T follicular helper cell (primary cell): Measurements from ENCODE around the gene ATP13A3.
"Not testable (repeated sequence)": the region's sequence is repeated elsewhere in the genome, so short reads cannot be mapped to it uniquely, and the experiment has no call there.

ENCODE experiments used
- DNase-seq: peaks from one replicate; pipeline ENCODE4 v3.0.0-alpha.2; 2020; ENCODE audit warnings: low read depth
- total RNA-seq, 2 experiments: gene quantifications; one replicate each; lab custom pipeline; 2026; lab: John Stamatoyannopoulos, UW

ATP13A3 gene
- 156 to 478 reads per million in 2 experiments for total RNA-seq

GRCh38 chr3:194486540-194487288, at the start of gene ATP13A3:
TSS of gene ATP13A3 (minus strand) at chr3:194487002. CDS start at chr3:194462190, 24,812 bp downstream.
- DNase-seq: peak; percentile 87

- not testable (repeated sequence) for DNase-seq
These were observed 48.4 kb upstream of the ATP13A3 start for GRCh38 chr3:194535199-194535598.

DNA sequence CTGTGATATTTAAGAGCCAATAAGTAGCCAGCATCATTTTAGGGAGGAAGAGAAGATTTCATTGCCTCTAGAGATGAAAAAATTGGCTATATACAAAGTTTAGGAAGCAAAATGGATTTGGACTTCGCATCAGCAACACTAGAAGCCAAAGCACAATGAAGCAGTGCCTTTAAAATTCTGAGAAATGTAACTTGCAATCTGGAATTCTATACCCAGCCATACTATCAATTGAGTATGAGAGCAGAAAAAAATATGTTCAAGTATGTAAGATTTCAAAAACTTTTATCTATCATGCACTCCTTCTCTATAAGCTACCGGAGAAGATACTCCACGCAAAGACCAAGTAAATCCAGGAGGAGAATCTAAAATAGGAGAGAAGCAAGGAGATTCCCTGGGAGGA, 47.4 kb upstream of the ATP13A3 start:
- no peak for DNase-seq

DNA sequence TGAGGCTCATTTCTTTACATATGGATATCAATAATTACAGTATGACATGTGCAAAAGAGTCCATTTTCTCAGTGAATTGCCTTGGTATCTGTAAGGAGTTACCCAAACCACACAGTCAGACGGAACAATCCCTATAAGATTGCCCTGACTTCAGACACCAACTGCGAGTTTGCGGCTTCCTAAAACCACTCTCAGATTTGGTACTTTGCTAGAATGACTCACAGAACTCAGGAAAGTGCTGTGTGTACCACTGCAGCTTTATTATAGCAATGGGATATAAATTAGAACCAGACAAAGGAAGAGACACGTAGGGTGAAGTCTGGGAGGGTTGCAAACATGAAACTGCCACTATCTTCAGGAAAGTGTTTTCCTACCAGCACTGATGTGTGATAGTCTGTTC, 45.8 kb upstream of the ATP13A3 start:
- DNase-seq: no peak

GRCh38 chr3:194527726-194528125, 40.9 kb upstream of the ATP13A3 start:
- no peak for DNase-seq

DNA sequence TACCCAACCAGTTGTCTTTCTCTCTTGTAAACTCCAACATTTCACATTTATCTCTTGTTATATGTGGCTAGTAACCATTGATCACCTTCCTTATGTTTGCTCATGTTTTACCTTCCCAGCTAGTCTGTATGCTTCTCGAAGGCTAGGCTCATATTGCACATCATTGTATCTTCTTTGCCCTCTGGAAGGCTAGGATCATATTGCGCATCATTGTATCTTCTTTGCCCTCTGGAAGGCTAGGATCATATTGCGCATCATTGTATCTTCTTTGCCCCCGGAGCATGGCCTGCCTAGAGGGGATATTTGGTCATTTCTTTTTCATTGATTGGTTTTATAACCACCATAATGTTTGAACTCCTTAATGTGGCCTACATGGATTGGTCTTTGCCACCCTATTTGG, 39.4 kb upstream of the ATP13A3 start:
- DNase-seq: no peak

- DNase-seq: no peak
These were observed 35.8 kb upstream of the ATP13A3 start for GRCh38 chr3:194522579-194523046.

DNA sequence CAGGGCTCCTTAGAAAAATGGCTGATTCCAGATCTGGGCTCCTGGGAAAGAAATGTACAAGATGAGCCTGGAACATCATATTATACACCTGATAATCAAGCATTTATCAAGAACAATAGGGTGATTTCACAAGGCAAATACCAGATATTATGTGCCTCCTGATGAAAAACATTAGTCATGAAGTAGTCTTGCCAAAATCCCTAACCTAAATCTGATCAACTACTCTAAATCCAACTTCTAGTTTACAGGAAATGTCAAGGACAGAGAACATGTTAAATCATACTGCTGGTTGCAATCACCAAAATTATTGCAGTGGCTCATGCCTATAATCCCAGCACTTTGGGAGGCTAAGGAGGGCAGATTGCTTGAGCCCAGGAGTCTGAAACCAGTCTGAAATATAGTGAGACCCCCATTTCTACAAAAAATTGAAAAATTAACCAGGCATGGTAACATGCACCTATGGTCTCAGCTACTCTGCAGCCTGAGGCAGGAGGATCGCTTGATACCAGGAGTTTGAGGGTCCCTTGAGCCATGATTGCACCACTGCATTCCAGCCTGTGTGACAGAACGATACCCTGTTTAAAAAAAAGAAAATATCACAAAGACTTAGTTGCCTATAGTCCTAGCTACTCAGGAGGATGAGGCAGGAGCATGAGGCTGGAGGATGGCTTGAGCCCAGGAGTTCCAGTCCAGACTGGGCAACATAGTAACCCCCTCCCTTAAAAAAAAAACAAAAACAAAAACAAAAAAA, 34.9 kb upstream of the ATP13A3 start:
- DNase-seq: no peak

DNA sequence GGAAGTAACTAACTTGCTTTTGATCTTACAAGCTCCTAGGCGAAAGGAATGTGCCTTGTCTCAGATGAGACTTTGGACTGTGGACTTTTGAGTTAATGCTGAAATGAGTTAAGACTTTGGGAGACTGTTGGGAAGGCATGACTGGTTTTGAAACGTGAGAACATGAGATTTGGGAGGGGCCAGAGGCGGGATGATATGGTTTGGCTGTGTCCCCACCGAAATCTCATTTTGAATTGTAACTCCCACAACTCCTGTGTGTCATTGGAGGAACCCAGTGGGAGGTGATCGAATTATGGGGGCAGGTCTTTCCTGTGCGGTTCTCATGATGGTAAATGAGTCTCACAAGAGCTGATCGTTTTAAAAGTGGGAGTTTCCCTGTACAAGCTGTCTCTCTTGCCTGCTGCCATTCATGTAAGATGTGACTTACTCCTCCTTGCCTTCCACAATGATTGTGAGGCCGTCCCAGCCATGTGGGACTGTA, 33.9 kb upstream of the ATP13A3 start:
- DNase-seq: not testable (repeated sequence)

- DNase-seq: not testable (repeated sequence)
These were observed 33.4 kb upstream of the ATP13A3 start for GRCh38 chr3:194520201-194520600.

GRCh38 chr3:194518652-194519051, 31.9 kb upstream of the ATP13A3 start:
- no peak for DNase-seq

DNA sequence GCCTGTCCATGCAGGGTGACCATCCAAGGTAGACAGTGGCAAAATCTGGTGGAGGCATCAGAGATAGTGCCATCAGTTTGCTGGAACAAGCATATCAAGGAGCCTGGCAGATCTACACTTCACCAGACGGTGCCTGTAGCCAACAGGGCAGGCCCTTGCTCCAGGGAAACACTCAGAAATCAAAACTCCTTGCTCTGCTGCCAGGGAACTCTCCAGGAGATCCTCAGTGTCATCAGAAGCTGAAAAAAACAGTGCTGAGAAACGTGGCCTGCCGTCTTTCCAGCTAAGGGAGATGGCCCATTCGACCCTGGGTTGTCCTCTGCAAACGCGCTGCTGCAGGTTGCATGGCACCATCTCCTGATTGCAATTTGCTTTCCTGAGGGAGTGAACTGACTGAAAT, 30.5 kb upstream of the ATP13A3 start:
- no peak for DNase-seq

DNA sequence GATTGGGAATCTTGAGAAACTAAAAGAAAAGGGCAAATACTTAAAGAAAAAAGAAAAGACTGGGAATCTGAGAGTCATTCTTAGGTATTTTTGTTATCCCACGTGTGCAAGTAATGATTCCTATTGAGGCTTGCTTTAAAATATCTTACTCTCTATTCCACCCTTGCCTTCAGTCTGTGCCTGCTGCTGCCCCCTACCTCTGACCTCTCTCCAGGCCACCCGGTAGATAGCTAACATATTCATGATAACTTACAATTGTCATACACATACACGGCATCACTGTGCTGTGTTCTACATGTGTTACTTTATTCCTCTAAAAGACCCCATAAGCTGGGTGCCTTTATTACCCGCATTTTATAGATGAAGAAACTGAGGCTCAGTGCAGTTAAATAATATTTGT, 27.8 kb upstream of the ATP13A3 start:
- no peak for DNase-seq

GRCh38 chr3:194512895-194513601, 26.2 kb upstream of the ATP13A3 start:
- DNase-seq: no peak

- DNase-seq: no peak
These were observed 22.0 kb upstream of the ATP13A3 start for GRCh38 chr3:194508491-194509453.

GRCh38 chr3:194507571-194507970, 20.8 kb upstream of the ATP13A3 start:
- DNase-seq: no peak

DNA sequence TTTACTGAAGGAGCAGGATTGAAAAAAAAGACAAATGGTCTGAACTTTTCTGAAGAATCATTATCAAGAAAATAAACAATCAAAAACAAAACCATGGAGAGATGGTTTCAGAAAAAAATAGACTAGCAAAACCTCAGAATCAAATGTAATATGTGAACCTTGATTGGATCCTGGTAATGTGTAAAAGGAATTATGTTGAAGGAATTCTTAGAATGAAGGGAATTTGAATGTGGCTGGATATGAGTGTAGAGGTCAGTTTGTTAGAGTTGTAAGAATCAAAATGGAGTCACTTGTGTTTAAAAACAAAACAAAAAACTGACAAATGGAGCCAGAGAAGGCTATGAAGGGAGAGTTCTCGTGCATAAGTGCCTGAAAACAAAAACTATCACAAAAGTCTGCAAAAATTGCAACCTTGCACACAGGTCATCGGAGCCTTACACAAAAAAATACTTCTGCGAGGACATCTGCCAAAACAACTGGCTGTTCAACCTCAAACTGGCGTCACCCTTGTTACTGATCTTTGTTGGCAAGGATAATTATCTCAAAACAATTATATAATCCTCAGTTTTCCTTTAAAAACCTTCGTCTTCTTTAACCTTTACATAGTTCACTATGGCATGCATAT, 19.1 kb upstream of the ATP13A3 start:
- DNase-seq: no peak

- DNase-seq: no peak
These were observed 18.1 kb upstream of the ATP13A3 start for GRCh38 chr3:194504861-194505260.

- DNase-seq: no peak
These were observed 17.3 kb upstream of the ATP13A3 start for GRCh38 chr3:194504146-194504545.

DNA sequence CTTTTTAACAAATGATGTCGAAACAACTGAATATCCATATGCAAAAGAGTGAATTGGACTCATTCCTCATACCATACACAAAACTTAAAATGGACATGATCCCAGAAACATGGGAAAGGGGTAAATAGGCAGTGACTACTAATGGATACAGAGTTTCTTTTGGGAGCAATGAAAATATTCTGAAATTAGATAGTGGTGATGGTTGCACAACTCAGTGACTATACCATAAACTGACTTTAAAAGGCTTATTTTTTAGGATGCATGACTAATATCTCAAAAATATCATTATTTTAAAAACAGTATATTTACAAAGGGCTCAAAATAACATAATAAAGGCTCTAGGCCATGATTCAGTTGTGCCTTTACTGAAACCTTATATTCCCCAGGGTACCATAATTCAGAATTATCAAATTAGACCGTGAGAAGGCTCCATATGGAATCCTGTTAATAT, 16.3 kb upstream of the ATP13A3 start:
- DNase-seq: no peak

GRCh38 chr3:194500198-194500597, 13.4 kb upstream of the ATP13A3 start:
- DNase-seq: no peak
